K562 (cell line): ENCODE measurements around the gene ZNF865. TPM values are rescaled to one million over a fixed set of nuclear protein-coding genes. Genes with fewer than 3 reads are reported as not detected.

ENCODE experiments used
- KAT2B ChIP-seq: IDR thresholded peaks from one replicate; pipeline ENCODE4 v1.6.1; 2012; ENCODE audit warnings: low read depth, mild to moderate bottlenecking, control low read depth, inconsistent platforms, low read length, moderate library complexity
- NCOA2 ChIP-seq, 2 experiments: fragments of 450-650 bp; IDR thresholded peaks; 2 replicates each; pipeline ENCODE4 v1.6.1; 2018; ENCODE audit warnings: mild to moderate bottlenecking in 2 of 2, moderate library complexity in 1 of 2; ENCODE audit not compliant: partially characterized antibody in 2 of 2
- NR2C1 ChIP-seq, 2 experiments: fragments of 450-650 bp; IDR thresholded peaks; 2 replicates each; pipeline ENCODE4 v1.6.1; 2017; ENCODE audit warnings: mild to moderate bottlenecking in 2 of 2, antibody characterized with exemption in 1 of 2, inconsistent platforms in 1 of 2, missing compliant biosample characterization in 1 of 2, missing genetic modification characterization in 1 of 2
- NR3C1 ChIP-seq: sonication (generic); formaldehyde crosslinking; IDR thresholded peaks from 2 replicates; pipeline ENCODE4 v1.8.1; 2022; ENCODE audit warnings: missing genetic modification reagents
- RBM39 ChIP-seq: fragments of 200-400 bp; formaldehyde crosslinking; optimal IDR thresholded peaks from 2 replicates; pipeline ENCODE3; 2018; ENCODE audit warnings: low read depth, low read length
- RFX5 ChIP-seq: IDR thresholded peaks from 2 replicates; pipeline ENCODE4 v1.6.1; 2011; ENCODE audit warnings: low read depth, mild to moderate bottlenecking, improper control_type of control experiment, low read length
- STAT5B ChIP-seq: fragments of 250-450 bp; sonication (Bioruptor Pico); IDR thresholded peaks from 2 replicates; pipeline ENCODE4 v1.8.0; 2021; ENCODE audit warnings: mild to moderate bottlenecking, inconsistent platforms
- ZFP36 ChIP-seq: fragments of 150-350 bp; IDR thresholded peaks from 2 replicates; pipeline ENCODE4 v1.6.1; 2018; ENCODE audit warnings: low read length, low read depth; ENCODE audit not compliant: partially characterized antibody
- ZNF212 ChIP-seq: fragments of 450-650 bp; formaldehyde crosslinking; IDR thresholded peaks from 2 replicates; pipeline ENCODE4 v1.4.0; 2020; ENCODE audit warnings: mild to moderate bottlenecking
- polyA plus RNA-seq, 8 experiments: library from polyadenylated mRNA; depleted of rRNA in 4 of 8; stranded (reverse) in 5 of 8; unstranded in 3 of 8; fragments of >200 nt; fragmentation: Nextera tagmentation in 2 of 8; fragmentation: Illumina TruSeq in 1 of 8; extraction: Ambion mirVana in 2 of 8; extraction: Trizol in 1 of 8; gene quantifications; 2 replicates each; pipeline versions ENCODE4 v1.2.1 to v1.2.3, GENCODE V29; 2011 to 2014; ENCODE audit warnings: inconsistent platforms in 1 of 8, missing spikeins in 1 of 8
- total RNA-seq, 7 experiments: library from RNA; depleted of rRNA in 6 of 7; stranded (reverse); fragments of >200 nt in 6 of 7; fragmentation: Illumina TruSeq in 2 of 7; extraction: Trizol in 2 of 7; gene quantifications; 2 replicates each; pipeline versions ENCODE4 v1.2.1 to v1.2.3, GENCODE V29; 2011 to 2021; ENCODE audit warnings: low replicate concordance in 1 of 7
- TF ChIP-seq, protein P1 (sequence below): fragments of 250-450 bp; sonication (Bioruptor Pico); IDR thresholded peaks from 2 replicates; pipeline ENCODE4 v1.4.0; 2020; ENCODE audit warnings: borderline replicate concordance
- TF ChIP-seq, protein P2 (sequence below): fragments of 450-650 bp; IDR thresholded peaks from 2 replicates; pipeline ENCODE4 v1.6.1; 2016; ENCODE audit warnings: low read depth
- TF ChIP-seq, protein P3 (sequence below): fragments of 450-650 bp; formaldehyde crosslinking; IDR thresholded peaks from 2 replicates; pipeline ENCODE4 v1.4.0; 2020; ENCODE audit warnings: mild to moderate bottlenecking, moderate library complexity
- TF ChIP-seq, protein P4 (sequence below): fragments of 450-650 bp; IDR thresholded peaks from 2 replicates; pipeline ENCODE4 v1.6.1; 2014; ENCODE audit warnings: low read depth, mild to moderate bottlenecking, moderate library complexity, borderline replicate concordance
- TF ChIP-seq, protein P5 (sequence below), 2 experiments: fragments of 450-650 bp; IDR thresholded peaks; 2 replicates each; pipeline ENCODE4 v1.6.1; 2016

Gene ZNF865
- total and polyA plus RNA-seq, 9 of the 15 experiments (the other 6 are each of a cell fraction or from before 2014, with no cell fraction given): 0.40 to 18.8 (median 1.6) TPM; not detected in 2

DNA sequence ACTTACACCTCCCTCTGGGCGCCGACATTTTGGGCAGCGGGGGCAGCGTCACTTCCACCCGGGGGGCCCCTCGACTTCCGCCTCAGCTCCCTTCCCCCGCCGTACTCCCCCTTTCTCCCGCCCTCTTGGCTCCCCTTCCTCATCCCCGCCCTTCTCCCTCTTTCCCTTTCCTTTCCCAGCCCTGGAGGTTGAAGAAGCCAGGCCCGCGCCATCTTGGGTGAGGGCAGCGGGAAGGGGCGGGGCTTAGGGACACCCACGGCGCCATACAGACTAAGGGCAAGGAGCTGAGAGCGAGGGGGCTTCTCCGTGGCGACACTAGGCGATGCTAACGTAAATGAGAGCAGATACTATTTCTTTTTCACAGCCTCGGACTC, 6.0 kb upstream of the ZNF865 start, which contains the start of gene FIZ1 (continued):
- TF ChIP-seq KAT2B (no peak), STAT5B (no peak), RFX5 (no peak), NR2C1 (IDR thresholded peaks at IDR 0.05) (peak; percentile 95), NR2C1 (tag; IDR thresholded peaks at IDR 0.05) (peak; percentile 95), NCOA2 (IDR thresholded peaks at IDR 0.05; ENCODE audit: partially characterized antibody in 2 of 2) (no peak), NR3C1 (CRISPR knock-in tag) (no peak), ZNF212 (CRISPR knock-in tag) (no peak), RBM39 (no peak), ZFP36 (no peak)
- TF ChIP-seq, protein P1, sequence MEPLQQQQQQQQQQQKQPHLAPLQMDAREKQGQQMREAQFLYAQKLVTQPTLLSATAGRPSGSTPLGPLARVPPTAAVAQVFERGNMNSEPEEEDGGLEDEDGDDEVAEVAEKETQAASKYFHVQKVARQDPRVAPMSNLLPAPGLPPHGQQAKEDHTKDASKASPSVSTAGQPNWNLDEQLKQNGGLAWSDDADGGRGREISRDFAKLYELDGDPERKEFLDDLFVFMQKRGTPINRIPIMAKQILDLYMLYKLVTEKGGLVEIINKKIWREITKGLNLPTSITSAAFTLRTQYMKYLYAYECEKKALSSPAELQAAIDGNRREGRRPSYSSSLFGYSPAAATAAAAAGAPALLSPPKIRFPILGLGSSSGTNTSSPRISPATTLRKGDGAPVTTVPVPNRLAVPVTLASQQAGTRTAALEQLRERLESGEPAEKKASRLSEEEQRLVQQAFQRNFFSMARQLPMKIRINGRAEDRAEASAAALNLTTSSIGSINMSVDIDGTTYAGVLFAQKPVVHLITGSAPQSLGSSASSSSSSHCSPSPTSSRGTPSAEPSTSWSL (CRISPR knock-in tag): no peak
- TF ChIP-seq, protein P2, sequence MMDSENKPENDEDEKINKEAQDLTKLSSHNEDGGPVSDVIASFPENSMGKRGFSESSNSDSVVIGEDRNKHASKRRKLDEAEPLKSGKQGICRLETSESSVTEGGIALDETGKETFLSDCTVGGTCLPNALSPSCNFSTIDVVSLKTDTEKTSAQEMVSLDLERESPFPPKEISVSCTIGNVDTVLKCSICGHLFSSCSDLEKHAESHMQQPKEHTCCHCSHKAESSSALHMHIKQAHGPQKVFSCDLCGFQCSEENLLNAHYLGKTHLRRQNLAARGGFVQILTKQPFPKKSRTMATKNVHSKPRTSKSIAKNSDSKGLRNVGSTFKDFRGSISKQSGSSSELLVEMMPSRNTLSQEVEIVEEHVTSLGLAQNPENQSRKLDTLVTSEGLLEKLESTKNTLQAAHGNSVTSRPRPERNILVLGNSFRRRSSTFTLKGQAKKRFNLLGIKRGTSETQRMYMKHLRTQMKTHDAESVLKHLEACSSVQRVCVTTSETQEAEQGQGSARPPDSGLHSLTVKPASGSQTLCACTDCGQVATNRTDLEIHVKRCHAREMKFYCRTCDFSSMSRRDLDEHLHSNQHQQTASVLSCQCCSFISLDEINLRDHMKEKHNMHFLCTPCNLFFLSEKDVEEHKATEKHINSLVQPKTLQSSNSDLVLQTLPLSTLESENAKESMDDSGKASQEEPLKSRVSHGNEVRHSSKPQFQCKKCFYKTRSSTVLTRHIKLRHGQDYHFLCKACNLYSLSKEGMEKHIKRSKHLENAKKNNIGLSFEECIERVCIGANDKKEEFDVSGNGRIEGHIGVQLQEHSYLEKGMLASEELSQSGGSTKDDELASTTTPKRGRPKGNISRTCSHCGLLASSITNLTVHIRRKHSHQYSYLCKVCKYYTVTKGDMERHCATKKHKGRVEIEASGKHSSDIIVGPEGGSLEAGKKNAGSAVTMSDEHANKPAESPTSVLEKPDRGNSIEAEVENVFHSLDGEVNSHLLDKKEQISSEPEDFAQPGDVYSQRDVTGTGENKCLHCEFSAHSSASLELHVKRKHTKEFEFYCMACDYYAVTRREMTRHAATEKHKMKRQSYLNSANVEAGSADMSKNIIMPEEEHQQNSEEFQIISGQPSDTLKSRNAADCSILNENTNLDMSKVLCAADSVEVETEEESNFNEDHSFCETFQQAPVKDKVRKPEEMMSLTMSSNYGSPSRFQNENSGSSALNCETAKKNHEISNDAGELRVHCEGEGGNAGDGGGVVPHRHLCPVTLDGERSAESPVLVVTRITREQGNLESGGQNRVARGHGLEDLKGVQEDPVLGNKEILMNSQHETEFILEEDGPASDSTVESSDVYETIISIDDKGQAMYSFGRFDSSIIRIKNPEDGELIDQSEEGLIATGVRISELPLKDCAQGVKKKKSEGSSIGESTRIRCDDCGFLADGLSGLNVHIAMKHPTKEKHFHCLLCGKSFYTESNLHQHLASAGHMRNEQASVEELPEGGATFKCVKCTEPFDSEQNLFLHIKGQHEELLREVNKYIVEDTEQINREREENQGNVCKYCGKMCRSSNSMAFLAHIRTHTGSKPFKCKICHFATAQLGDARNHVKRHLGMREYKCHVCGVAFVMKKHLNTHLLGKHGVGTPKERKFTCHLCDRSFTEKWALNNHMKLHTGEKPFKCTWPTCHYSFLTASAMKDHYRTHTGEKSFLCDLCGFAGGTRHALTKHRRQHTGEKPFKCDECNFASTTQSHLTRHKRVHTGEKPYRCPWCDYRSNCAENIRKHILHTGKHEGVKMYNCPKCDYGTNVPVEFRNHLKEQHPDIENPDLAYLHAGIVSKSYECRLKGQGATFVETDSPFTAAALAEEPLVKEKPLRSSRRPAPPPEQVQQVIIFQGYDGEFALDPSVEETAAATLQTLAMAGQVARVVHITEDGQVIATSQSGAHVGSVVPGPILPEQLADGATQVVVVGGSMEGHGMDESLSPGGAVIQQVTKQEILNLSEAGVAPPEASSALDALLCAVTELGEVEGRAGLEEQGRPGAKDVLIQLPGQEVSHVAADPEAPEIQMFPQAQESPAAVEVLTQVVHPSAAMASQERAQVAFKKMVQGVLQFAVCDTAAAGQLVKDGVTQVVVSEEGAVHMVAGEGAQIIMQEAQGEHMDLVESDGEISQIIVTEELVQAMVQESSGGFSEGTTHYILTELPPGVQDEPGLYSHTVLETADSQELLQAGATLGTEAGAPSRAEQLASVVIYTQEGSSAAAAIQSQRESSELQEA: peak; percentile 82
- TF ChIP-seq, protein P3, sequence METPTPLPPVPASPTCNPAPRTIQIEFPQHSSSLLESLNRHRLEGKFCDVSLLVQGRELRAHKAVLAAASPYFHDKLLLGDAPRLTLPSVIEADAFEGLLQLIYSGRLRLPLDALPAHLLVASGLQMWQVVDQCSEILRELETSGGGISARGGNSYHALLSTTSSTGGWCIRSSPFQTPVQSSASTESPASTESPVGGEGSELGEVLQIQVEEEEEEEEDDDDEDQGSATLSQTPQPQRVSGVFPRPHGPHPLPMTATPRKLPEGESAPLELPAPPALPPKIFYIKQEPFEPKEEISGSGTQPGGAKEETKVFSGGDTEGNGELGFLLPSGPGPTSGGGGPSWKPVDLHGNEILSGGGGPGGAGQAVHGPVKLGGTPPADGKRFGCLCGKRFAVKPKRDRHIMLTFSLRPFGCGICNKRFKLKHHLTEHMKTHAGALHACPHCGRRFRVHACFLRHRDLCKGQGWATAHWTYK (CRISPR knock-in tag): no peak
- TF ChIP-seq, protein P4, sequence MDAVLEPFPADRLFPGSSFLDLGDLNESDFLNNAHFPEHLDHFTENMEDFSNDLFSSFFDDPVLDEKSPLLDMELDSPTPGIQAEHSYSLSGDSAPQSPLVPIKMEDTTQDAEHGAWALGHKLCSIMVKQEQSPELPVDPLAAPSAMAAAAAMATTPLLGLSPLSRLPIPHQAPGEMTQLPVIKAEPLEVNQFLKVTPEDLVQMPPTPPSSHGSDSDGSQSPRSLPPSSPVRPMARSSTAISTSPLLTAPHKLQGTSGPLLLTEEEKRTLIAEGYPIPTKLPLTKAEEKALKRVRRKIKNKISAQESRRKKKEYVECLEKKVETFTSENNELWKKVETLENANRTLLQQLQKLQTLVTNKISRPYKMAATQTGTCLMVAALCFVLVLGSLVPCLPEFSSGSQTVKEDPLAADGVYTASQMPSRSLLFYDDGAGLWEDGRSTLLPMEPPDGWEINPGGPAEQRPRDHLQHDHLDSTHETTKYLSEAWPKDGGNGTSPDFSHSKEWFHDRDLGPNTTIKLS: no peak; the same call in 1 of the 2 replicates
- TF ChIP-seq, protein P5, sequence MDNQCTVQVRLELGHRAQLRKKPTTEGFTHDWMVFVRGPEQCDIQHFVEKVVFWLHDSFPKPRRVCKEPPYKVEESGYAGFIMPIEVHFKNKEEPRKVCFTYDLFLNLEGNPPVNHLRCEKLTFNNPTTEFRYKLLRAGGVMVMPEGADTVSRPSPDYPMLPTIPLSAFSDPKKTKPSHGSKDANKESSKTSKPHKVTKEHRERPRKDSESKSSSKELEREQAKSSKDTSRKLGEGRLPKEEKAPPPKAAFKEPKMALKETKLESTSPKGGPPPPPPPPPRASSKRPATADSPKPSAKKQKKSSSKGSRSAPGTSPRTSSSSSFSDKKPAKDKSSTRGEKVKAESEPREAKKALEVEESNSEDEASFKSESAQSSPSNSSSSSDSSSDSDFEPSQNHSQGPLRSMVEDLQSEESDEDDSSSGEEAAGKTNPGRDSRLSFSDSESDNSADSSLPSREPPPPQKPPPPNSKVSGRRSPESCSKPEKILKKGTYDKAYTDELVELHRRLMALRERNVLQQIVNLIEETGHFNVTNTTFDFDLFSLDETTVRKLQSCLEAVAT (IDR thresholded peaks at IDR 0.05): no peak
